Testis (tissue), 2 donors: ENCODE results near the gene MYH10.

Experiments
- POLR2A ChIP-seq: fragments of 450-650 bp; IDR thresholded peaks from one replicate; pipeline ENCODE4 v1.6.1; 2017; ENCODE audit warnings: antibody characterized with exemption, mild to moderate bottlenecking, moderate library complexity
- TF ChIP-seq, protein P1 (sequence below), 3 experiments: fragments of 450-650 bp in 2 of 3; fragments of 200-600 bp in 1 of 3; sonication (generic) in 1 of 3; IDR thresholded peaks; one replicate each; pipeline ENCODE4 v1.5.1; 2016 to 2019; ENCODE audit warnings: antibody characterized with exemption in 3 of 3, mild to moderate bottlenecking in 2 of 3, moderate library complexity in 1 of 3

DNA sequence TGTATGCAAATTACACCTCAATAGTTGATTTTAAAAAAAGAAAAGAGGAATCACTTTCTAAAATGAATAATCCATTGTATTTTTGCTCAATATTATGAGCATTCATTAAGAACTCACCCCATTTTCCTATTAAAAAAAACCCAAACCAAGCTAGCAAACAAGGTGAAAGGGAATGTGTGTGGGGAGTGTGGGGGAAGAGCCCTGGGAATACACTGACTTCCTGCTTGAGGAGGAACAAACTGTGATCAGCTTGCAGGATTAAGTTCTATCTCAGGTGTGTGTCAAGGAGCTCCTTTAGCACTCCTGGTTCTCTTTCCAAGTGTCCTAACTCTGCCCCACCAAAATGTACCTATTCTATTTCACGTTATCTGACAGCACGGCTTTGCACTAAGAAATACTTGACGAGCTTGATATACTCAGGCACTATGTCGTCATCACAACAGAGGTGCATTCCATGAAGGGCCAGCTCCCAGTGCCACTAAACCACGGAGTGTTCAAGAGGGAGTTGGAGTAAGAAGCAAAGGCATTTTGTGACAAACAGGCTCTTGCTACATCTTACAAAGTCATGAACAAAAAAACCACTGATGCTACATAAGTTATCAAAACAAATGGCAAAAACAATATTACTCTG lies 73.2 kb downstream of the MYH10 start:
- TF ChIP-seq, protein P1, sequence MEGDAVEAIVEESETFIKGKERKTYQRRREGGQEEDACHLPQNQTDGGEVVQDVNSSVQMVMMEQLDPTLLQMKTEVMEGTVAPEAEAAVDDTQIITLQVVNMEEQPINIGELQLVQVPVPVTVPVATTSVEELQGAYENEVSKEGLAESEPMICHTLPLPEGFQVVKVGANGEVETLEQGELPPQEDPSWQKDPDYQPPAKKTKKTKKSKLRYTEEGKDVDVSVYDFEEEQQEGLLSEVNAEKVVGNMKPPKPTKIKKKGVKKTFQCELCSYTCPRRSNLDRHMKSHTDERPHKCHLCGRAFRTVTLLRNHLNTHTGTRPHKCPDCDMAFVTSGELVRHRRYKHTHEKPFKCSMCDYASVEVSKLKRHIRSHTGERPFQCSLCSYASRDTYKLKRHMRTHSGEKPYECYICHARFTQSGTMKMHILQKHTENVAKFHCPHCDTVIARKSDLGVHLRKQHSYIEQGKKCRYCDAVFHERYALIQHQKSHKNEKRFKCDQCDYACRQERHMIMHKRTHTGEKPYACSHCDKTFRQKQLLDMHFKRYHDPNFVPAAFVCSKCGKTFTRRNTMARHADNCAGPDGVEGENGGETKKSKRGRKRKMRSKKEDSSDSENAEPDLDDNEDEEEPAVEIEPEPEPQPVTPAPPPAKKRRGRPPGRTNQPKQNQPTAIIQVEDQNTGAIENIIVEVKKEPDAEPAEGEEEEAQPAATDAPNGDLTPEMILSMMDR (IDR thresholded peaks at IDR 0.05), result no peak
- no peak for TF ChIP-seq POLR2A
